Prostate gland (tissue), 2 donors: ENCODE data around the gene UCN2. TPM values are rescaled to one million over a fixed set of nuclear protein-coding genes. Genes with fewer than 3 reads are reported as not detected.
A peak's percentile ranks its signal among the peaks of the same experiment; 100 is the strongest.

Experiments
- DNase-seq: peaks from one replicate; pipeline ENCODE4 v3.0.0-alpha.2; 2019; ENCODE audit warnings: low spot score
- H3K27ac ChIP-seq, 2 donors: fragments of 200-600 bp; sonication (generic); 2 replicates each; pipeline ENCODE4 v1.5.1; 2017 to 2019
- H3K27me3 ChIP-seq: fragments of 200-600 bp; sonication (generic); replicated peaks from 2 replicates; pipeline ENCODE4 v1.5.1; 2019; ENCODE audit not compliant: insufficient read depth
- H3K36me3 ChIP-seq, 2 donors: fragments of 200-600 bp; sonication (generic); 1 replicate in 1 of 2; 2 replicates in 1 of 2; pipeline versions ENCODE4 v1.5.1 to v1.8.1; 2017 to 2019
- H3K4me1 ChIP-seq: fragments of 200-600 bp; sonication (generic); replicated peaks from 2 replicates; pipeline ENCODE4 v1.5.1; 2019
- H3K4me3 ChIP-seq, 2 donors: fragments of 200-600 bp; sonication (generic); 2 replicates each; pipeline ENCODE4 v1.5.1; 2017 to 2019
- H3K9me3 ChIP-seq: fragments of 200-600 bp; sonication (generic); 2 replicates; pipeline ENCODE4 v1.5.1; 2017
- POLR2A ChIP-seq: fragments of 450-650 bp; IDR thresholded peaks from one replicate; pipeline ENCODE4 v1.6.1; 2016; ENCODE audit warnings: antibody characterized with exemption, mild to moderate bottlenecking
- POLR2AphosphoS5 ChIP-seq: sonication (generic); formaldehyde crosslinking; IDR thresholded peaks from one replicate; pipeline ENCODE4 v1.6.1; 2017; ENCODE audit warnings: antibody characterized with exemption
- WGBS: methylation state at CpG from one replicate; pipeline ENCODE4 v1.1.5; 2018; 5-methylcytosine and 5-hydroxymethylcytosine counted together
- intact Hi-C: fragments of 100-400 bp; cut with DNase I; formaldehyde crosslinking; loops from one replicate; pipeline ENCODE4 v1.14.2; 2022
- total RNA-seq, 2 donors: library from RNA; depleted of rRNA; stranded (reverse); fragments of >200 nt; gene quantifications; one replicate each; pipeline ENCODE4 v1.1.0, GENCODE V29; 2016
- TF ChIP-seq, protein P1 (sequence below), 4 experiments: fragments of 200-600 bp in 2 of 4; fragments of 450-650 bp in 2 of 4; sonication (generic) in 2 of 4; IDR thresholded peaks; 1 replicate in 3 of 4; 2 replicates in 1 of 4; pipeline ENCODE4 v1.5.1; 2016 to 2019; ENCODE audit warnings: antibody characterized with exemption in 4 of 4, mild to moderate bottlenecking in 2 of 4, moderate library complexity in 2 of 4

Gene UCN2
- total RNA-seq, 2 donors from 2014 or later = 0.85 to 1.6 TPM

DNA sequence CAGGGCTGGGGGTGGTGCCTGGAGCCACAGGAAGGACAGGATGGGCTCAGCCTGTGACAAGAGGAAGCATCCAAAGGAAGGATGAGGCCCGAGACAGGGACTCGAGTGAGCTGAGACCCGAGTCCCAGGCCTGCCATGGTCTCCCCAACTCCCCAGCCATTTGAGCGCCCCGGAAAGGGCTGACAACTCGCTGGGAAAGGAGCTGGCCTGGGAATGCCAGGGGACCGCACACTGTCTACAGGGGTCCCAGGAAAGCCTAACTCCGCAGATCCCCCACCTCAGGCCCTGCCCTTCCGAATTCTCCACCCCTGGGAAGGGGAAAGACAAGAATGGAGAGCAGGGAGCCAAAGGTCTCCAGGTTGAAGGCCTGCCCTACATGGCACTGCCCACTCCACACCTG, 38.6 kb downstream of the UCN2 start:
- Histone ChIP-seq H3K27me3 (no peaks in the 10 kb centered on the region), H3K4me1 (no peaks in the 10 kb centered on the region), H3K27ac (no peak overlapping the region), H3K36me3 (no peaks in the 10 kb centered on the region), H3K4me3 (no peak overlapping the region), H3K9me3 (no peaks in the 10 kb centered on the region)
- no peak for TF ChIP-seq POLR2A
- TF ChIP-seq POLR2AphosphoS5 = no peak
- TF ChIP-seq, protein P1, sequence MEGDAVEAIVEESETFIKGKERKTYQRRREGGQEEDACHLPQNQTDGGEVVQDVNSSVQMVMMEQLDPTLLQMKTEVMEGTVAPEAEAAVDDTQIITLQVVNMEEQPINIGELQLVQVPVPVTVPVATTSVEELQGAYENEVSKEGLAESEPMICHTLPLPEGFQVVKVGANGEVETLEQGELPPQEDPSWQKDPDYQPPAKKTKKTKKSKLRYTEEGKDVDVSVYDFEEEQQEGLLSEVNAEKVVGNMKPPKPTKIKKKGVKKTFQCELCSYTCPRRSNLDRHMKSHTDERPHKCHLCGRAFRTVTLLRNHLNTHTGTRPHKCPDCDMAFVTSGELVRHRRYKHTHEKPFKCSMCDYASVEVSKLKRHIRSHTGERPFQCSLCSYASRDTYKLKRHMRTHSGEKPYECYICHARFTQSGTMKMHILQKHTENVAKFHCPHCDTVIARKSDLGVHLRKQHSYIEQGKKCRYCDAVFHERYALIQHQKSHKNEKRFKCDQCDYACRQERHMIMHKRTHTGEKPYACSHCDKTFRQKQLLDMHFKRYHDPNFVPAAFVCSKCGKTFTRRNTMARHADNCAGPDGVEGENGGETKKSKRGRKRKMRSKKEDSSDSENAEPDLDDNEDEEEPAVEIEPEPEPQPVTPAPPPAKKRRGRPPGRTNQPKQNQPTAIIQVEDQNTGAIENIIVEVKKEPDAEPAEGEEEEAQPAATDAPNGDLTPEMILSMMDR (IDR thresholded peaks at IDR 0.05) = no peak
- intact Hi-C loops = no loop called here
- no peak for DNase-seq
- WGBS = 90% methylated on average over 9 of the region's 9 CpGs

DNA sequence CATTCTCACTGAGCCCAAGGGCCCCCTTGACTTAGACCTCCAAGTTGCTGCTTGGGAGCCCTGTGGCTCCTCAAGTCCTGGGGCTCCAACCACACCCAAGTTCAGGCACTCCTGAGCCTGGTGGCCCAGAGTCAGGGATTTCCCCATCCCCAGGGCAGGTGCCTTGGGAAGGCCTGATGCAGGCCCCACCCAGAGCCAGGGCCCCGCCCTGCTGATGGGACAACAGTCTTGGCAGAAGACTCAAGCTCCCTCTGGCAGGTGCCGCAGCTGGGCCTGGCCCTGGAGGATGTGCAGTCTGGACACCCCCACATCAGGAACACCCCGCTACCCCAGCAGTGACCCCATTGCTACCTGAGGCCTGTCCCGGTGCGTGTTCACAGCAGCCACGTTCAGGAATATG, 41.9 kb downstream of the UCN2 start:
- H3K4me3 ChIP-seq = no peak overlapping the region
- no peak for TF ChIP-seq POLR2AphosphoS5
- TF ChIP-seq POLR2A = no peak
- TF ChIP-seq, protein P1 (IDR thresholded peaks at IDR 0.05) = no peak
- H3K27me3 ChIP-seq = no peaks in the 10 kb centered on the region
- no peaks in the 10 kb centered on the region for H3K9me3 ChIP-seq
- DNase-seq = no peak
- H3K27ac ChIP-seq = no peak overlapping the region
- no peaks in the 10 kb centered on the region for H3K4me1 ChIP-seq
- H3K36me3 ChIP-seq = no peaks in the 10 kb centered on the region
- intact Hi-C loops = no loop called here
- WGBS = 94% methylated on average over 6 of the region's 6 CpGs

DNA sequence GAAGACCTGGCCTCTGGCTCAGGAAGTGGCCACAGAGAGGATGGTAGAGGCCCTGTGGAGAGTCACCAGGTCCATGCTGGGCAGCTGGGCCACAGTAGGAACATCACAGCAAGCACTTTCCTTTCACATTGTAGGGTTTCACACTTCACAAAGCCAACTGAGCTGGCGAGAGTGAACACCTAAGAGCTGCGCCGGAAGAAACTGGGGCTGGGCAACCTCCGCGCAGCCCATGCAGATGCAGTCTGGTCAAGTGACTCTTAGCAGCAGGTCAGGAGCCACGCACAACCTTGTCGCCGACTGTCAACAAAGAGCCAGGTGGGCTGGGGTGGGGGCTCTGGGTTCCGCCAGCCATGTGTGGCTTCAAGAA, 44.3 kb downstream of the UCN2 start:
- TF ChIP-seq, protein P1 (IDR thresholded peaks at IDR 0.05) = no peak
- TF ChIP-seq POLR2A = no peak
- TF ChIP-seq POLR2AphosphoS5 = no peak
- intact Hi-C loops = no loop called here
- Histone ChIP-seq H3K36me3 (no peaks in the 10 kb centered on the region), H3K4me1 (no peaks in the 10 kb centered on the region), H3K4me3 (no peak overlapping the region), H3K27ac (peak overlapping the region in 1 of 2 donors; percentile 11), H3K9me3 (no peaks in the 10 kb centered on the region), H3K27me3 (no peaks in the 10 kb centered on the region)
- 95% methylated on average over 9 of the region's 9 CpGs for WGBS
- DNase-seq = no peak

DNA sequence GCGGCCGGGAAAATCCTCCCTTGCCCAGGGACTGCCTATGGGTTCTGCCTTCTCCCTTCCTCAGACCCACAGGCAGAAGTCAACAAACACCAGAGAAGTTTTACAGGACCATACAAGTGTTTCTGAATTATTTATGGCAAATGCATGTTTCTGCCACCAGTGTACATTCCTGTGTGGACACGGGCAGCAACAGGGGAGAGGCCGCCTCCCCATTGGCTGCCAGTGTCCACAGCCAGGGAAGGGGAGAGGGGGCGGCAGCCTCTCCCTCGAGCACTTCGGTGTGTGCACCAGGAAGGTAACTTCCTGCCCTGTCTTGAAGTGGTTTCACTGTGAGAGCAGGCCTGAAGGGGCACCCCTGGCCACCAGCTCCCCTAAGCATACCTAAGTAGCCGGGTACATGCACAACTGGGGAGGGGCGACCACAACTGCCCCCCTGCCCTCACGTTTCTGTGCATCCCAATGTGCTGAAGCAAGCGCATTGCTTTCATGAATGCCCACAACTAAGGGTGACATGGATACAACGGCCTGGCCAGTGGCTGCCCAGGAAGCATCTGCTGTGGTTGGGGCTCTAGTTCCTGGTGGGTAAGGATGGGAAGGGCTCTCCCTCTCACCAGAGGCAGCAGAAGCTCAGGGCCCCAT, 44.8 kb downstream of the UCN2 start:
- no peak overlapping the region for H3K4me3 ChIP-seq
- no peaks in the 10 kb centered on the region for H3K9me3 ChIP-seq
- peak overlapping the region; percentile 11 to 21 for H3K27ac ChIP-seq
- H3K4me1 ChIP-seq = no peaks in the 10 kb centered on the region
- no peaks in the 10 kb centered on the region for H3K27me3 ChIP-seq
- no peaks in the 10 kb centered on the region for H3K36me3 ChIP-seq
- intact Hi-C loops = no loop called here
- no peak for DNase-seq
- WGBS = 41% methylated on average over 10 of the region's 12 CpGs
- TF ChIP-seq, protein P1 (IDR thresholded peaks at IDR 0.05) = no peak
- no peak for TF ChIP-seq POLR2A
- no peak for TF ChIP-seq POLR2AphosphoS5

DNA sequence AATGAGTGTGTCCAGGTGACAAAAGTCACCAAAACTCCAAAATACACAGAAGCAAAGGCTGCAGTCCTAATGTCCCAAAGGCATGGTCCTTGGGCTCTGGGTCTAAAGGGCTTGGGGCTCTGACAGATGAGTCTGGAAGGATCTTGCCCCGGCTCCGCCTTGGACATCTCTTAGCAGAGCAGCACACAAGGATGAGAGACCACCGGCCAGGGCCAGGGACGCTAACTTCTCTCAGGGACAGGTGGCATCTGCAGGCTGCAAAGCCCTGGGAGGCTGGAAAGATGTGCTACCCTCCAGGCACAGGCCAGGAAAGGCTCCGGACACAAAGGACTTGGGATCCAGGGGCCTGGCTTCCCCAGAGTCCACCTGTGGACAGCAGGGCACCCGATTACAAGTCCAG, 45.5 kb downstream of the UCN2 start:
- Histone ChIP-seq H3K27ac (peak overlapping the region; percentile 11 to 21), H3K27me3 (no peaks in the 10 kb centered on the region), H3K4me3 (no peak overlapping the region), H3K4me1 (no peaks in the 10 kb centered on the region), H3K9me3 (no peaks in the 10 kb centered on the region), H3K36me3 (no peaks in the 10 kb centered on the region)
- intact Hi-C loops = no loop called here
- no peak for TF ChIP-seq POLR2A
- TF ChIP-seq, protein P1 (IDR thresholded peaks at IDR 0.05) = no peak
- TF ChIP-seq POLR2AphosphoS5 = no peak
- 92% methylated on average over 5 of the region's 6 CpGs for WGBS
- no peak for DNase-seq
